Measurements from ENCODE around the gene DPEP3.
"Not testable (repeated sequence)": the region's sequence is repeated elsewhere in the genome, so short reads cannot be mapped to it uniquely, and the experiment has no call there.

DNA sequence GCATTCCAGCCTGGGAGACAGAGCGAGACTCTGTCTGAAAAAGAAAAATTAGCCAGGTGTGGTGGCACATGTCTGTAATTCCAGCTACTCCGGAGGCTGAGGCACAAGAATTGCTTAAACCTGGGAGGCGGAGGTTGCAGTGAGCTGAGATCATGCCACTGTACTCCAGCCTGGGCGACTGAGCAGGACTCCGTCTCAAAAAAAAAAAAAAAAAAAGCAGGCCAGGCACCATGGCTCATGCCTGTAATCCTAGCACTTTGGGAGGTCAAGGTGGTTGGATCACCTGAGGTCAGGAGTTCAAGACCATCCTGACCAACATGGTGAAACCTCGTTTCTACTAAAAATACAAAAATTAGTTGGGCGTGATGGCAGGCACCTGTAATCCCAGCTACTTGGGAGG is 8.0 kb downstream of the DPEP3 start:
- TF ChIP-seq, protein P1, sequence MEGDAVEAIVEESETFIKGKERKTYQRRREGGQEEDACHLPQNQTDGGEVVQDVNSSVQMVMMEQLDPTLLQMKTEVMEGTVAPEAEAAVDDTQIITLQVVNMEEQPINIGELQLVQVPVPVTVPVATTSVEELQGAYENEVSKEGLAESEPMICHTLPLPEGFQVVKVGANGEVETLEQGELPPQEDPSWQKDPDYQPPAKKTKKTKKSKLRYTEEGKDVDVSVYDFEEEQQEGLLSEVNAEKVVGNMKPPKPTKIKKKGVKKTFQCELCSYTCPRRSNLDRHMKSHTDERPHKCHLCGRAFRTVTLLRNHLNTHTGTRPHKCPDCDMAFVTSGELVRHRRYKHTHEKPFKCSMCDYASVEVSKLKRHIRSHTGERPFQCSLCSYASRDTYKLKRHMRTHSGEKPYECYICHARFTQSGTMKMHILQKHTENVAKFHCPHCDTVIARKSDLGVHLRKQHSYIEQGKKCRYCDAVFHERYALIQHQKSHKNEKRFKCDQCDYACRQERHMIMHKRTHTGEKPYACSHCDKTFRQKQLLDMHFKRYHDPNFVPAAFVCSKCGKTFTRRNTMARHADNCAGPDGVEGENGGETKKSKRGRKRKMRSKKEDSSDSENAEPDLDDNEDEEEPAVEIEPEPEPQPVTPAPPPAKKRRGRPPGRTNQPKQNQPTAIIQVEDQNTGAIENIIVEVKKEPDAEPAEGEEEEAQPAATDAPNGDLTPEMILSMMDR (IDR thresholded peaks at IDR 0.05; ENCODE audit: poor library complexity): not testable (repeated sequence)
- not testable (repeated sequence) for TF ChIP-seq EZH2 (IDR thresholded peaks at IDR 0.05; ENCODE audit: borderline replicate concordance); EZH2phosphoT487 (IDR thresholded peaks at IDR 0.05; ENCODE audit: low read depth, severe bottlenecking, unreplicated experiment)
